GM18858 (cell line): ENCODE results near the gene SETD2.
A peak's percentile ranks its signal among the peaks of the same experiment; 100 is the strongest.
"Not testable (repeated sequence)": the region's sequence is repeated elsewhere in the genome, so short reads cannot be mapped to it uniquely, and the experiment has no call there.

Experiments
- ATAC-seq: cut with Tn5 transposase; IDR thresholded peaks from one replicate; pipeline ENCODE4 v1.9.1; 2021; ENCODE audit not compliant: unreplicated experiment

Gene SETD2

DNA sequence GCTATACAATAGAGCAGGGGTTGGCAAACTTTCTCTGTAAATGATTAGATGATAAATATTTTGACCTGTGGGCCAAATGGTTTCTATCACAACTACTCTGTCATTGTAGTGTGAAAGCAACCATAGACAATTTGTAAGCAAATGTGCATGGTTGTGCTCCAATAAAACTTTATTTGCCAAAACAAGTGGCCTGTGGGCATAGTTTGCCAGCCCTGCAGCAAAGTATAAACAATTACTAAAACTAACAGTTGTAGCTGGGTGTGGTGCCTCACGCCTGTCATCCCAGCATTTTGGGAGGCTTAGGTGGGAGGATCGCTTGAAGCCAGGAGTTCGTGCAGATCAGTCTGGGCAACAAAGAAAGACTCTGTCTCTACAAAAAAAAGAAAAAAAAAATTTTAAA is 122.8 kb downstream of the SETD2 start:
- no peak for ATAC-seq

DNA sequence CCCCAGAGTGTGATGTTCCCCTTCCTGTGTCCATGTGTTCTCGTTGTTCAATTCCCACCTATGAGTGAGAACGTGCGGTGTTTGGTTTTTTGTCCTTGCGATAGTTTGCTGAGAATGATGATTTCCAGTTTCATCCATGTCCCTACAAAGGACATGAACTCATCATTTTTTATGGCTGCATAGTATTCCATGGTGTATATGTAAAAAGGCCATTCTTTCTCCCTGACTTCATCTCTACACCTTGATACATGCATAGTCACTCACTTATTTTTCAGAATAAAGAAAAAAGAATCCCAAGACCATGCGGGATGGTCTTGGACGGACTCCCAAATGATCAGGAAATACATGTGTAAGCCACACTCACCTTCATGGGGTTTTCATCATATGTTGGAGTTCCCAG is 126.6 kb downstream of the SETD2 start:
- not testable (repeated sequence) for ATAC-seq

DNA sequence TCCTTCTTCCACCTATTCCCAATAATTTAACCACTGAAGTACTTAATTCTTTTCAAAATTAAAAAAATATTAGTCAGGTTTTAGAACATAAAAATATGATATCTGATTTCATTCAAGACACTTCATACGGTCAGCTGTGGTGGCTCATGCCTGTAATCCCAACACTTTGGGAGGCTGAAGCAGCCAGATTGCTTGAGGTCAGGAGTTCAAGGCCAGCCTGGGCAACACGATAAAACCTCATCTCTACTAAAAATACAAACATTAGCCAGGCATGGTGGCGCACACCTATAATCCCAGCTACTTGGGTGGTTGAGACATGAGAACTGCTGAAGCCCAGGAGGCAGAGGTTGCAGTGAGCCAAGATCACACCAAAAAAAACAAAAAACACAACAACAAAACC is 127.8 kb downstream of the SETD2 start:
- ATAC-seq, result no peak

DNA sequence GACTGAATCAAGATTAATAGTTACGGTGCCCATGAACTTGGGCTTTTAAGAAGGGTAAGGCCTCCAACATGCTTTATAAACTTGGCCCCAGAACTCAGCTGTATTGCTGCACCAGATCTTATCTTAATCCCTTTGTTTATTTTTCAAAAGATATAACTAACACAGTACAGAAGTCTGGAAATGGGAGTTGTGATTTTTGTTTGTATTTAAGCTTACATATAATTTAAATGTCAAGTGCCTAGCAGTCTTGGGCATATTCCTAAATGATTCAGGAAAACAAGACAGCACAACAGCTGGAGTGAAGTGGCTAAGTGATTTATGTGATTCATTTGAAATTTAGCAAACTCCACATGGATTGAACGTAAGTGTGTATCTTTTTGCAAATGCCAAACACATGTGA is 128.3 kb downstream of the SETD2 start:
- ATAC-seq, result no peak

DNA sequence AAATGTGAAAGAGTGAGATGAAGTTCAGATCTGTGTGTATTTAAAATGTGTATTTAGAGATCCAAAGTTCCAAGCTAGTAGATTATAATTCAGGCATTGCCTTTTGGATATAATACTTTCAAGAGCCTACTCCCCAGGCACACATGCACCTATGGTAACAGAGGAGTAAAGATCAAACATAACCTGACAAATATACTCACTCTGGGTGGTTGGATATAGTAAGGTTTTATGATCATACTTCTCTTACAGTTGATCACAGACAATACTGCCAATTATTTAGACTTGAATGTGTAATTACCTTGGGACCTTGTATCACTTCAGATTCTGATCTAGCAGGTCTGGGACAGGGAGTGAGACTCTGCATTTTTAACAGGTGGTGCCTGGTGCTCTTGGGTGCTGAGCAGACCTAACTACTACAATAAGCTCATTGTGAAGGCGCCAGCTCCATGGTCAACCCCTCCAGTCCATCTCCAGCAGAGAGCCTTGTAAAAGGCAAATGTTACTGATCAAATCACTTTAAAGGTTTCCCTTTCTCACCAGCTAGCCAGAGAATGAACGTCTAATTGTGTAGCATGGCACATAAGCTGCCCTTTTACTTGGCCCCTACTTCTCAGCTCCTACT is 128.9 kb downstream of the SETD2 start:
- no peak for ATAC-seq

DNA sequence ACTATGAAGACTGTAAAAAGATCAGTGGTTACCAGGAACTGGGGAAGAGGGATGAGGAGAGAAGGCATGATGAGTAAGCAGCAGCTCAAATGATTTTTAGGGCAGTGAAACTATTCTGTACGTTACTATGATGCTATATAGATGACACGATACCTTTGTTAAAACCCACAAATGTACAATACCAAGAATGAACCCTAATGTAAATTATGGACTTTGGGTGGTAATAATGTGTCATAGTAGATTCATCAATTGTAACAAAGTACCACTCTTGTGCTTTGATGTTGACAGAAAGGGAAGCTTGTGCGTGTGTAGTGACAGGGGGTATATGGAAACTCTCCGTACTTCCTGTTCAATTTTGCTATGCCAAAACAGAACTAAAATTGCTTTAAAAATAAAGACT is 132.9 kb downstream of the SETD2 start:
- not testable (repeated sequence) for ATAC-seq

DNA sequence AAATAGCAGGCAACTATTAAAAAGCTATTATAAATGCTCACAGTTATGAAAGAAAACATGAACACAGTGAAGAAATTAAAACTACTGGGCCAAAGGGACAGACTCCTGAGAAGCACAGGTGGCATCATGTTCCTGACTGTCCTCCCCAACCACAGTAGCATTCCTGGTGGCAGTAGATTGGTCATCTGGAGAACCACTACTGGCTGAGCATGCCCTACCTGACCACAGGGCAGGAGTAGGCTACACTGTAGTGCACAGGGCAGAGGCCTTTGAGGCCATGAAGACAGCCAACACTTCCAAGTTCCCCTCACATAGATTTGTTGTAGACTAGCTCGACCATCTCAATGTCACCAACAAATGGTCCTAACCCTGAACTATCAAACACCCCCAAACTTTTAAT is 135.2 kb downstream of the SETD2 start:
- ATAC-seq, result no peak

DNA sequence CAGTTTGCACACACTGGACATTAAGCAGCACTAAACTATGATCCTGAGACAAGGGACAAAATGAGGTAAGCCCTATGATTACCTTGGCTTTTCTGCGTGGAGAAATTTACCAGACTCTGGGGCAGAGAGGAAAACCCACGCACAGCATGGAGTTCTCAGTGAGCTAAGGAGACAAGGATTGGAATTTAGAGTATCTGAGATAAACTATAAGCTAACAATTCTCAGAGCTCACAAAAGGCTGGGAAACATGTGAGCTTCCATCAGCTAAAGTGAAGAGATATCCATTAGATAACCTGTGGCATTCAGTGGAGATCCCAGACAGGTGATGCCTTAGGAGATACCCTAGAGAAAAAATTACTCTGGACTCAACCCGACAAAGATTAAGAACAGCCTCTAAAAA is 135.8 kb downstream of the SETD2 start:
- no peak for ATAC-seq

DNA sequence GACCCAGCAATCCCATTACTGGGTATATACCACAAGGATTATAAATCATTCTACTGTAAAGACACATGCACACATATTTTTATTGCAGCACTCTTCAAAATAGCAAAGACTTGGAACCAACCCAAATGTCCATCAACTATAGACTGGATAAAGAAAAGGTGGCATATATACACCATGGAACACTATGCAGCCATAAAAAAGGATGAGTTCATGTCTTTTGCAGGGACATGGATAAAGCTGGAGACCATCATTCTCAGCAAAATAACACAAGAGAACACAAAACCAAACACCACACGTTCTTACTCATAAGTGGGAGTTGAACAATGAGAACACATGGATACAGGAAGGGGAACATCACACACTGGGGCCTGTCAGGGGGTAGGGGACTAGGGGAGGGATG is 137.5 kb downstream of the SETD2 start:
- ATAC-seq, result not testable (repeated sequence)

DNA sequence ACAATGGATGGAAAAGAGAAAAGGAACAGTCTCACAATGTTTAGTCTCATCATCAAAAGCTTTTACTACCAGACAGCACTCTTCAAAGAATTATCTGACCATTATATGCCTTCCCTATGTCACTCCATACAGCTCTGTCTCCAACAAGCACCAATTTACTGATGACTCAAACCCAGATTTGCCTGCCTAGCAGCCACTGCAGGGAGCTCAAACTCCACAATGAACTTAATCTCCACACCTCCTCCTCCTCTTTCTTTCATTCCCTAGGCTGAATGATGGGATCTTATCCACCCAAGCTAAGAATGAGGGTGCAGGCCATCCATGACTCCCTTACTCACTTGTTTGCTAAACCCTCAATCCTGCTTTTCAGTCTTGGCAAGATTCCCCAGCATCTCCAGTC is 139.0 kb downstream of the SETD2 start:
- ATAC-seq, result no peak

DNA sequence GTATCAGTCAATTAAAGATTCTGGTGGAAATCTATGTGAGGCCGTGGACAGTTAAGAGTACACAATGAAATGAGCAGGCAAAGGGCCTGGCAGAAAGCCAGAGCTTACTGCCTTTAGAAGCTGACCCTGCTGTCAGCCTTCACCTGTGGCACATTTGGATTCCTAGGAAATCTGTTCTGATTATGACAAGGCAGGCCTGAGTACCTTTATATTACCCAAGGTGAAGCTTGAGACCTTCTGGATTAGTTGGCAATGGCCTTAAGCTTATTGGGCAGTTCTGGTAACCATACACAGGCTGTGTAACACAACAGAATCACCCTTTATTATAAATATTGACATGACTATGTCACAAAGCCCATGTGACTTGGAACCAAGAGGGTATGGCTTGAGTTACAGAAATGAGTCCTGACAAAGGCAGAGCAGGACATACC is 141.3 kb downstream of the SETD2 start:
- no peak for ATAC-seq

DNA sequence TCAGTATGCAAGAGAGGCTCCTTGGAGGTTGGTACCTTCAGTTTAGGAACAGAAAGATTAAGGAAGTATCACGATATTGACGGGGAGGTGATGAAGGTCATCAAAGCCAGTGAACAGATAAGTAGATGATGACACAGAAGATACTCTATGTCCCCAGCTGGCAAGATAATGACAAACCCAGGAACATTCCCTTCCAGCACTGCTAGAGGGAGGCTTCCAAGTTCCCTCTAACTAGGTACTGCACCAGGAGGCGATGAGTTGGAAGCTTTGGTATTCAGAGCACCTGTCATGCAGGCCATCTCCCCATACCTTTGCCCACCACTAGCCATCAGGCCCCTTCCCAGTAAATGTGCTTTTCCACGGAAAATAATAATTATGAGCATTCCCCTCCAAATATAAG is 143.6 kb downstream of the SETD2 start:
- no peak for ATAC-seq

DNA sequence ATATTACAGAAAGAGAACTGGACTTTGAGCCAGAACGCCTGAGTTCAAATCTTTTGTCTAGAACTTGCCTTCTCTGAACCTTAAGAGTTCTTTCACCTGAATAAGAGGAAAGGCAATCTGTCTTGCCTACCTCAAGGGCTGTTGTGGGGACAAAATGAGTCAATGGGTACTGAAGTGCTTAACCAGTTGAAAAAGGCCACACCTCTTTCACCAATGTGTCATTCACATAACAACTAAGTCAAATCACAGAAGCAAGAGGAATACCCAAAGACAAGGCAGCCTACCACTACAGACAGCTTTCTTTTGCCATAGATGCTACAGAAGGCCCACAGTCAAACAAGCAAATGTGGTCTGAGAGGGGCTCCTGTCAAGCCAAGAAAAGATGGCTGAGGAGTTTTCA is 144.7 kb downstream of the SETD2 start:
- ATAC-seq, result peak; percentile 60

DNA sequence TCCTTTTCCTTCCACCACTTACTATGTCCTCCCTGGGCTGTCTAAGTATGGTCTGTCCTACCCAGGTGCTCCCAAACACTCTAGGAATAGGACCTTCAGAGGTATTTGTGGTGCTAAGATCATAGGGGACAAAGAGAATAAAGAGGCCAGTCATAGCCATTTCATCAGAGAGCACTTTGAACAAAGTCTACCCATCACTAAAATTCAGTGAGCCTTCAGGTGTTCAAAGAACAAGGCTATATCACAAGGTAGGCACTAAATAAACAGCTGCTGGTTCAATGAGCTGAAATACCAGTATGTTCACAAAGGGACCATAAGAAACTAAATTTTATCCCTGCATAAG is 145.7 kb downstream of the SETD2 start:
- no peak for ATAC-seq

DNA sequence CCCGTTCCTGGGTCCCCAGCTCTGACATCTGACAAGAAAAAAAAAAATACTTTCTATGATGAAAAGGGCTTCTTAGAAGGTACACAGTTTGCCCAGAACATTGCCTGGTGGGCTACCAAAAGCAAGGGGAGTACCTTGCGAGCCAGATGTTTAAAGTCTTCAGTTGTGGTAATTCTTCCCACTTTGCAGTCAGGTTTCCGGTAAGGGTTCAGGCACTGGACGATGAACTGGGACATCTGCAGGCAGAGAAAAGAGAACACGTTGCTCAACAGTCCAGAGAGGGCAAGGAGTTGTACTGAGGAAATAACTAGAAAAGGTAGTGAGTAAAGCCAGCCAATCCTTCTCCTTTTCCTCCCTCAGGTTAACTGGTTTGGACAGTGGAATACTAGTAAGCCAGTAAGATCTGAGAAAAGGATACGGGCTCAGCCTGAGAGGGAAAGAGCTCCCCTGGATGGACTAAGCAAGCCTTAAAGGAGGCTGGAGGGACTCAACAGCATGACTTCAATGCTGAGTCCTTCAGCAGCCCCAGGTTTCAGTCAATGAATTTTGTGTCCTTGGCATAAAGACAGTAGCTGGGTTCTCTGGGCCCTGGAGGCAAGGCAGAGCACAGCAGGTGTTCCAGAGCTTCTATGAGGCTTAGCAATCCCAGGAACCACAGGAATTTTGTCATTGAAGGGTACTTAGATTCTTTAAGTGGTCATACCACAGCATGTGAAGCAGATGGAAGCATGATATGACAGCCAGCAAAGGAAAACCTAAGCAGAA is 146.2 kb downstream of the SETD2 start:
- ATAC-seq, result no peak

DNA sequence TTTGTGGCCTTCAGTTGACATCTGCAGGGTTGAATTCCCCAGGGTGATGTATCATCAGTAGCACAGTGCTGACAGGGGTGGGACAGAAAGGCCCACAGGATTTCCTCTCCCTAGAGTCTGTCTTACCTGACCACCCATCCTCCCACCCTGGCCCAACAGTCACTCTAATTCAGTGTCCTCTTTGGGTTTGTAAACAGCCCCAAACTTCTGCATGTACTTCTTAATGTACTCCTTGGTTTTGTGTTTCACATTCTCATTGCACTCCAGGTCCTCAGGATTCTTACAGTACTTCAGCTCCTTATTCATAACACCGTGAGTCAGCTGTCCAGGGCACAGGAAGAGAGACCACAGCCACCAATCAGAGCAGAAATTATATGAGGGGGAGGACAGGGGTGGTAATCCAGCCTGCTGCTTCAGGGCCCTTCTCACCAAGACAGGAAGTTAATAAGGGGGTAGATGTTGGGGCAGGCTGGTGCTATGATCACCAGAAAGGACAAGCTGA is 146.9 kb downstream of the SETD2 start:
- no peak for ATAC-seq

DNA sequence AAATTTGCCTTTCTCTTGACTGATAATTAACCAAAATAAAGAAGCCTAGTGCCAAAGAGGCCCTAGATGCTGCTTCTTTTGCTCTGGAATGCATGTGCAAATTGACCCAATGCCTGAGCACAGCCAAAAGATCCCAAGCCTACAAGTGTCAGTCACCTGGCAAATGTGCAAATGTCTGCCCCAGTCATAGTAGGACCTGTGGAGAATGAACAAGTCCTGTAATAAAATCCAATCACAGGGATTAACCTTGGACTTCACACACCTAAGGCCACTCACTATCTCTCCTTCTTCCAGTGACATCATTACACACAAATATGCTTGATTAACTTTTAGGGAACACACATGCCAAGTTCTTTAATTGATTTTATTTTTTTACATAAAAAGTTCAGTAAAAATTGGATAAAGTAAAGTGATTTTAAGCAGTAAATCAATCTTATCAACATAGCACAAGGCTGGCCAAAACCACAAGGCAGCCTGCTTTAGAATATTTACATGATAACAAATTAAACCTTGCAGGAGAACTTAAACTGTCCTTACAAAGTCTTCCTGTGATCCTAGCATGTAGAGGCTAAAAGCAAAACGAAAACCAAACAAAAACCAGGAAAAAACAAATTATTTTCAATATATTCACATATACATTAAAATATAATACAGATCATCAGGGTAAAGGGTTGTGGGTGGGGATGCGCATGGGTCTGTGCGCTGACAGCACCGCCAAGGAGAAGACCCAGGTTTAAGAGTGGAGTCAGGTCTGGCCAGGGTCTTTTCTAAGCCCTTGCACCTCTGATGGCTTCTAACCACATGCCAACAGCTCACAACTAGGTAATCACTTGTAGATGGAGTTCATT is 147.6 kb downstream of the SETD2 start:
- no peak for ATAC-seq

DNA sequence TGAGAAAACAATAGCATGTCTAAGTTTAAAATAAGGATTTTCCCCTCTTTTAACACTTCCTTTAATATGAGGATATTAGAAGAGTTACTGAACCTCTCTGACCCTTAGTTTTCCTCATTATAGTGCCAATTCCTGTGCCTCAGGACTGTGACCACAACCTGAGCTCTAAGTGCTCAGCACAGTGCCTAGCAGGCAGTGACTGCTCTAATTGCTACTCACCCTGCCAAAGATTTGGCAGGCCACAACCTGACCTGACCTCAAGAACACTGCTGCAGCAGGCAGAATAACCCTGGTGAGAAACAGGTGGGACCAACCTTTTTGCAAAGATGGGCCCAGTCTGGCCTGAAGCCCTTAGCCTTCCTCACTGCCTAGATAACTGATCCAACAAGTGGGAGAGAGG is 148.8 kb downstream of the SETD2 start:
- ATAC-seq, result no peak

DNA sequence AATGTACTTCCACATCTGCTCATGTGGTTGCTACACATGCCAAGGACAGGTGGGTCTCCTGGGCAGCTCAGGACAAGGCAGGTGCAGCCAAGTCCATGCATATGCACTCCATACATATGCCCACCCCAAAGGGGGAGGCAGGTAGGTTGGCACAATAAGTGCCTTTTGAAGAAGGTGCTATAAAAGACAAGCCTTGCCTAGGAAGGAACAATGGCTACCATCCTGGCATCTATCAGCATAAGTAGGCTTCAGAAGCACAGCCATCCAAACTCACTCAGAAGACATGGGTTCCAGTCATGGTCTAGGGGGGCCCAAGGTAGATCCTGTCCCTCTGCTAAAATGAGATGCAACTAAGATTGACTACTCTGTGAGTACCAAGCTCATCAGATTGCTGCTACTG is 149.9 kb downstream of the SETD2 start:
- no peak for ATAC-seq

DNA sequence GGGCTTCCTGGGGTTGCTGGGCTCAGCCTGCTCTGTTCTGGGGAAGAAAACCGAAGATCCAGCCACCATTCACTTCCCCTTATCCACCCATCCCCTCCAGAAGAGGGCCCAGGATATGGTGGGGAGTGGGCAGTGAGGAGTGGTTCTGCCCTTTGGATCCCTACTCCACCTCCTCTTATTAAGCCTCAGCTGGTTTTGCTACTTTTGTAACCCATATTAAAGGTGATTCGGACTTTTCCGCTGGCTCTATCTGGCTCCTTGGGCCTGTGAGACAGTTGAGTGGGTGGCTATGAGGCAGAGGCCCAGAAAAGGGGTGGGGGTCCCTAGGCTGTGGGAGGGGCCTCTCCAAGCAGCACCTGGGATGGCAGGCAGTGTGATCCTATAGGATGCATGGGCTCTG is 150.7 kb downstream of the SETD2 start:
- ATAC-seq, result no peak

DNA sequence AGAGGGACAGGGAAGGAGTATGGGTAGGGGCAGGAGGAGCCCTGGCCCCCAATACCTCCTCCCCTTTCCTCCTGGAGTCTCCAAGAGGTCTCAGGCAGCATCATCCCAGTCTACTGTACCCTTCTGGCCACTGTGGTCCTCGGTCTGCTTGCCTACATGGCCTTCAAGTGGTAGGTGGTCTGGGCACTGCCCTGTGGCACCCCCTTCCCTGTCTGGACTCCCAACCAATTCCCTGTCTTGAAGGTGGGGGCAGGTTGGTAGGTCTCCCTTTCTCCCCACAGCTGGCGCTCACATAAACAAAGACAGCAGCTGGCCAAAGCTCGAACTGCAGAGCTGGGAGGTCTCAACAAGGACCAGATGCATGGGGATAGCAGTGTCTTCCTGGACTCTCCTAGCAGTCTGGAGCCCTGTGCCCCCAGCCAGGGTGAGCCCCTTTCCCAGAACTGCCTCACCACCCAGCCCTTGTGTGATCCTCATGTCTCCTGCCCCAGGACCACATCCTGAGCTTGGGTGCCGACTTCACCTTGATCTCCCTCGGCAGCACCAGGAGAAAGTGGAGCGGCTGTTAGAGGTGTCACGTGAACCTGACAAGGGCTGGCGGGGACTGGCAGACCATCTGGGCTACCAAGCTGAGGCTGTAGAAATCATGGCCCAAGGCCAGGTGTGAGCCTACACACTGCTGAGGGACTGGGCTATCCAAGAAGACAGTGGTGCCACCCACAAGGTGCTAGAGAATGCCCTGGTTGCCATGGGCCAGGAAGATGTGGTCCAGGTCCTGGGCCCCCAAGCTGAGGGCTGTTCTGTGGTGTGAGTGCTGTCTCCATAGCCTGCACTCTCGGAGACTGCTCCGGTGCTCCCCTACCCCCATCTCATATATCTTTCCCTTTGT is 151.3 kb downstream of the SETD2 start:
- ATAC-seq, result no peak
